ENCODE measurements around the gene NACC2.

NACC2 gene

GRCh38 chr9:136055715-136056545 is 39.2 kb downstream of the NACC2 start:
- no peak for DNase-seq (ENCODE audit: low spot score)

DNA sequence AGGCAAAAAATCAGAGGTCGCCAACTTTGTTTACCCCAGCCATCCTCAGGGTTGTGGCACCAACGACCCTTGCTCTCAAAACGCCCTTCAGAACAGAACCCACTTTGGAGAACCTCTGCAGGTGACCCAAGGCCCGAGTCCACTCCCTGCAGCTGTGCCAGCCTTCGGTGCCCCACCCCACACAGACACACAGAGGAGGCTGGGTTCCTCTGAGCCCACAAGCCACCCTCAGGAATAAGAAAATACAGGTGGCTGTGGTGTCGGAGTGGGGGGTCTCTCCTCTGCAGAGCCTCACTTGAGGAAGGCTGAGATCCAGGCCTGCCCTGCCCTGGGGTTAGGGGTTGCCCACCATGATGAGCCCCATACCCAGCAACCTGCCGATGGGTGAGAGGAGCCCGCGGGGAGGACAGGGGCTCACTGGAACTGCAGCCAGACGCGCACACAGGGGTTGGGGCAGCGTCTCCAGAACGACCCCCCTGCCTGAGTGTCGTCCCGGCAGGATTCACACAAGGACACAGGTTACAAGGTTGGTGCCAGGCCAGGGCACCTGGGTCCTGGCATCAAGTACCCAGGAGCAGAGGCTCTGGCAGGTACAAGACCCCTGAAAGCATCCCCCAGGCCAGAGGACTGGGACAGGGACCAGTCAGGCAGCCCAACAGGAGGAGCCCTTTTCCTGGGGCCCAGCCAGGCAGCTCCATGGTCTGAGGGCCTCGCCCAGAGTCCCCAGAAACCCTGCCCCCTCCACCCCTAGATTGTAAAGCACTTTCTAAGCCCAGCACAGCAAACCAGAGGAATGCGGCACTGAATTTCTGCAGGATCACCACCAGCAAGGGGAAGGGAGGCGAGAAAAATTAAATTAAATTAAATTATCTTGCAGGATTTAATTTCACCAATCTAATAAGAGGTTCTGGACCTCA is 40.0 kb downstream of the NACC2 start:
- DNase-seq (ENCODE audit: low spot score), result no peak

DNA sequence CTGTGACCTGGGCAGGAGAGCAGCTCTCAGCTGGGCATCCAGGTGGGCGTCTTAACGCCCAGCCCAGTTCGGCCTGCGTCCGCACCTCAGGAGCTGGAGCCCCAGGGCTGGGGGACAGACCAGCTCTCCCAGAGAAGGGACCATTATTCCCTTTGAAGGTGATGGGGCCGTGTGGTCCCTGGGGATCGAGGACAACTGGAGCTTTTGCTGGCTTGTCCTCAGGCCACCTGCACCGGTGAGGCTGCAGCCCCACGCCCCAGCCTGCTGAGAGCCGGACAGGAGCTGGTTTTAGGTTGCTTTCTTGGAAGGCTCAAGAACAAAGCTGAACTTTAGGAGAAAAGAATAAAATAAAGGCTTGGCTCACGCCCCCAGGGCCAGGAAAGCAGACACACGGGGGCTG is 40.9 kb downstream of the NACC2 start:
- no peak for DNase-seq (ENCODE audit: low spot score)

DNA sequence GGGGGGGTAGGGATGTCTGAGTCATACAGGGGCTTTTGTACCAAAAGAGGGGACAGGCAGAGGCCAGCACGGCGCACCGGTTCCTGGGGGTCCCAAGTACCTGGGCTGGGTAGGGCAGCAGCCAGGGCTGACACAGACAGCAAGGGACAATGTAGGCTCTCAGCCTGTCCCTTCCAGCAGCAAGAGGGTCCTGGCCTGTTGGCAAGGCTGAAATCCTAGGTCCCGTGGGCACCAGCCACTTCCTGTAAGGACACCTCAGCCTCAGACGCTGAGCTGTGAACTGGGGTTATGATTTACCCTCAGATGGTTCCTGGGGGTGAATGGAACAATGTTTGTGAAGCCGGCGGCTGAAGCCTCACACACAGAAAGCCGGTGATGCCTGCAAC is 41.3 kb downstream of the NACC2 start:
- DNase-seq (ENCODE audit: low spot score), result no peak

GRCh38 chr9:136052991-136053756 is 41.9 kb downstream of the NACC2 start:
- DNase-seq (ENCODE audit: low spot score), result no peak

- DNase-seq (ENCODE audit: low spot score), result peak; percentile 55
Observed at GRCh38 chr9:136052472-136052880, 42.6 kb downstream of the NACC2 start.

DNA sequence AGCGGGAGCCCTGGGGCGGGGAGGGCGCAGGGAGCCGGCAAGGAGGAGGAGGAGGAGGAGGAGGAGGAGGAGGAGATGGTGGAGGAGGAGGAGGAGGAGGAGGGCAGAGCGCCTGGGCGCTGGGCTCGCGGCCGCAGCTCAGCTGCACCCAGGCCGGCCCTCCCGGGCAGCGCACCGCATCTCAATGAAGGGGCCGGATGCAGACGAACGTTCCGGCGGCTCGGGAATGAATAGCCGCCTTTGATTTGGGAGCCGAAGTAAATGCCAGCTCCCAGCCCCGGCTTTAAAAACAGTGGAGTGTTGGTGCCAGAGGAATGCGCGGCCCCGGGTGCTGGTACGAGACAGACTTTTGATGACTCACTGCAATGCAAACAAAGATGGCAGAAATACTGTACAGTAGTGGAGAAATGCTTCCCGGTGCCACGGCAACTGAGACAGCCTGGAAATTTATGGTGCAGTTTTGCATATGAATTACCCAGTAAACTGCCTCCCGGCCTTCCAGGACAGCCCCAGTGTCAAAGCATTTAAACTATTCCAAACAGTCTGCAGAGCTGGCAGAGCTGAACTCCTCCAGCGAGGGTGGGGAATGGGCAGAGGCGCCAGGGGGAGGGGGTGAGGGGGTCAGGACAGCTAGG is 43.1 kb downstream of the NACC2 start:
- DNase-seq (ENCODE audit: low spot score), result peak; percentile 95

DNA sequence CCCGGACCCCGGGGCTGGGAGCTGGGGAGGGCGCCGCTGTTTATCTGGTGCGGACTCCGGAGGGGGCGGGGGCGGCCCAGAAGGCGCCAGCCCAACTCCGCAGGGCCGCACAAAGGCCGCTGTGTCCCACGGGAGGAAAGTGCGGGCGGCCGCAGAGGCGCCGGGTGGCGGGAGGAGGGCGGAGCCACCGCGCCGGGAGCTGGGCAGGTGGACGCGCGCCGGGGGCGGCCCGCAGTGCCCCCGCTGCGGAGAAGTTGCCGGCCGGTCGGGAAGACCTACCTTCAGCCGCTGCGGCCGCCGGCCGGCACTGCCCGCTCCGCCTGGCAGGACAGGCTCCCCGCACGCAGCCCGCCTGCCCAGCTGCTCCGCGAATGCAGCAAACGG is 43.6 kb downstream of the NACC2 start:
- DNase-seq (ENCODE audit: low spot score), result peak; percentile 50

DNA sequence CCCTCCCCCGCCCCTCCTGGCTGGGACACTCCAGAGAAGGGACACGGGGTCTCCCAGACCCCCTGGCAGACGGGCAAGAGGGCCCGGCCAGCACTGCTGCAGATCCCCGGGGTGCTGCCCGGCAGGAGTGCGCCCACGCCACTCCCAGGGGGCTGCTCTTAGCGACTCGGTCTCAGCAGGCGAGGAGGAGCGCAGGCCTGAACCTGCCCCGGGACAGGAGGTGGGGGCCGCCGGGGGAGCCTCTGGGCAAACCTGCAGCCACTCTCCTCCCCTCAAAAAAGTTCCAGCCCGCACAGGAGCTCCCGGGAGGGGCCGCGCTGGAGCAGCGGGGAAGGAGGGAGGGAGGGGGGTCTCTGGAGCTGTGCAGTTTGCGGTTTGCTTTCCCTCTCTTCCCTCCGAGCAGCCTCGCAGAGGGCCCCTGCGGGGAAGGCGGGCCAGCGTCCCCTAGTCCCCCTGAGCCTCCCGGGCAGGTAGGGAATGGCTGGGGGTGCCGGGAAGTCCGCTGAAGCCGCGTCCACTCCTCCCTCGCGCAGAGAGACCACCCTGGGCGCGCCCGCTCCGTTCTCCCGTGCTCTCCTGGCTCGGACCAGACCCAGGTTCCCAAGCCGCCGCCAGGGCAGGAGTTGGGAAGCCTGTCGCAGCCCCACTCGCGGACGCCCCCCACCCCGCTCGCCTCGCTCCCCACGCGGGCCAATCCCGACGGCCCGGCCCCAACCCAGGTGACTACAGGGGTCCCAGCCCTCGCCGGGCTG is 44.2 kb downstream of the NACC2 start:
- DNase-seq (ENCODE audit: low spot score), result no peak

GRCh38 chr9:136050266-136050700 is 44.8 kb downstream of the NACC2 start:
- no peak for DNase-seq (ENCODE audit: low spot score)

GRCh38 chr9:136049491-136050265 is 45.4 kb downstream of the NACC2 start:
- no peak for DNase-seq (ENCODE audit: low spot score)

DNA sequence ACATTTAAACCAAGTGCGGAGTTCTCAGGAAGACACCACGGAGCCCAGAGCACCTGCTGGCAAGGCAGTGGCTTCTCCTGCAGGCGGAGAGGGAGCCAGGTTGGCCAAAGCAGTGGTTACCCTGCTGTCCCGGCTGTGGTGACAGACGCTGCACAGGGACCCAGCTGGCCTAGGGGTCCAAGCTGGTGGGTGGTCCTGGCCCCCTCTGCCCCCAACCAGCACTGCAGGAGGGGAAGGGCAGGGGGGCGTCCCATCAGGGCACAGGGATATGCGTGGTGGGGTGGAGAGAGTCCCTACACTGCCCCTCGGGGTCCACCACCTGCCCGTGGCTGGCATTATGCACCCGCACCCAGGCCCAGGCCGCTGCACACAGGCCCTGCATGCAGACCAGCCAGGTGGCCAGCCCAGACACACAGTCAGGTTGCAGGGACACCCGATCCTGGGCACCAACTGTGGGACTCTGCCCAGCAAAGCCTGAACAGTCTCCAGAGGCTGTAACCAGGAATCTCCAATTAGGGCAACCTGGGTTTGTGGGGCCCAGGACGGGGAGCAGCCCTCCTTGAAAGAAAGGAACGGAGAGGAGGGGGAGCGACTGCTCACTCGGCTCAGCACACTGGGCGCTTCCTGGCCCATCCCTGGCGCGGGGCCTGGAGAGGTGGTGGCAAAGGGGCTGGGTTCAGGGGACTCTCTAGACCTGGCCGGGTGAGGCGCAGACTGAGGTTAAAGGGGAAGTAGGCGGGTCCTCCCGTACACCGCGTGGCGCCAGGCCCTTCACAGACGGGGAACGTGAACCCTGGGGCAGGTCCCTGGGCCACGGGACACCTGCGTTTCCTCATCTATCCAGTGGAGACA is 46.3 kb downstream of the NACC2 start:
- DNase-seq (ENCODE audit: low spot score), result no peak

DNA sequence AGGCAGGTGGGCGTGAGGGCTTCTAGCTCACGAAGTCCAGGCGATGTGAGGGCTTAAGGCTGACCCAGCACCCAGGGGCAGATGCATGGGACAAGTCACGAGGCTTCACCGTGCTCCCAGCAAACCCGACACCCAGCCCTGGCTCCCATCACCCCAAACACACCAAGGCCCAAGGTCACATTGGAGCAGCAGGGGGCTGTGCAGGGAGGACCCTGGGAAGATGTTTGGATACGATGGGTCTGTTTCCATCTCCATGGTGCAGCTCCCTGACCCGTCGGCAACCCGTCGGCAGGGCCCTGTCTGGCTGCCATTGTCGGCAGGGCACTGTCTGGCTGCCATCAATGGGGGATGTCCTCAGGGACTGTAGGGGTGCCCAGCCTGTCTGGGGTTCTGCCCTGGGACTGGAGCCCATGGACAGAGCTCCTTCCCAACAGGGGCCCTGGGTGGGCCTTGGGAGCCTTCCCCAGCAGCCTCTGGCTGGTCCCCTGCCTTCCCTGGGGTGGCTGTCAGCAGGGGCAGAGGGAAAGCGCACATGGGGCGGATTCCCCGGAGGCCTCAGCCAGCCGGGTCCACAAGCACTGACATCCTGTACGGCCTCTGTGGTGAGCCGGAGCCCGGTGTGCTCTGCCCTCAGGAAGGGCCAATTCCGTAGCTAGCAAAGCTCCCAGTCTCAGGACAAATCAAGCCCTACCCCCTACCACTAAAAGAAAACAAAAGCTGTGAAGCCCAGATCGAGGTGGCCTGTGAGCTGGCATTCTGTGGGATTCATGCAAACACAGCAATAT is 47.1 kb downstream of the NACC2 start:
- no peak for DNase-seq (ENCODE audit: low spot score)

DNA sequence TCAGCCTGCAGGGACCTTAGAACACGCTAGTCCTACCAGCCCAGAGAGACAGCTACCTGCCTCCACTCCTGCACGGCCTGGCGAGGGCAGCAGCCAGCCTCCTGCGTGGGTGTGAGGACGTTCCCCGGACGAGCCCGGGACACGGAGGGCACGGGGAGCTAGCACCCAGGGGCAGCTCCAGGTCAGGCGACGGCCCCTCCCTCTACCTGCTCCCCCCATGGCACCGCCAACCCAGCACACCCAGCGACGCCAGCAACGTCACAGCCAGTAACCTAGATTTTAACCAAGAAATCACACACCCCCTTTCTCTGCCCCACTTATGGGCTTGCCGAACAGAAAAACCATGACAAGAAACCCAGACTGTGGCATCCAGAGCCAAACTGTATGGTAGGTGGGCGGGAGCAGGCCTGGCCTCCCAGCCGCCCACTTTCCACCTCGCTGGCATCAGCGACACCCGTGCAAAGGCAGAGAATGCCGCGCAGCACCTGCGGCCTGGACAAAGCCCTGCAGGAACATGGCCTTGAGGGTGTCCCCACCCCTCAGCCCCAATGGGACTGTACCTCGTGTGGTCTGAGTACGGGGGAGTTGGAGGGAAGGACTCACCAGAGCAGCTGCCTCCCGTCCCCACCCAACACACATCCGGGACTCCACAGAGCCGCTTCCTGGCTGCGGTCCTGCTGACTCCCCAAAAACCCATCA is 47.9 kb downstream of the NACC2 start:
- DNase-seq (ENCODE audit: low spot score), result no peak

DNA sequence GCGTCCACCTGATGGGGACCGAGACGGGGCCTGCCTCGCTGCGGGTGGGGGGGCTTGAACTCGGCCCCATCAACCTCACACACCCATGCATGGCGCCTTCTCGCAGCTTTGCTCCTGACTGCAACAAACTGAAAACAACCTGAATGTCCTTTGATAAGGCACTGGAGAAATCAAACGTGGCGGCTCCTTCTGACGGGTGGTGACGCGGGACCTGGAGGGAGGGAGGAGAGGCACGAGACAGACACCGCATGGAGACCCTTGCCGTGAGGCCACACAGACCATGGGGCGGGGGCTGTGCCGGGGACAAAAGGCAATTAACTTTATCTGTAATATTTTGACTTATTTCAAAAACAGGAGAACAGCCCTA is 48.6 kb downstream of the NACC2 start:
- DNase-seq (ENCODE audit: low spot score), result no peak

DNA sequence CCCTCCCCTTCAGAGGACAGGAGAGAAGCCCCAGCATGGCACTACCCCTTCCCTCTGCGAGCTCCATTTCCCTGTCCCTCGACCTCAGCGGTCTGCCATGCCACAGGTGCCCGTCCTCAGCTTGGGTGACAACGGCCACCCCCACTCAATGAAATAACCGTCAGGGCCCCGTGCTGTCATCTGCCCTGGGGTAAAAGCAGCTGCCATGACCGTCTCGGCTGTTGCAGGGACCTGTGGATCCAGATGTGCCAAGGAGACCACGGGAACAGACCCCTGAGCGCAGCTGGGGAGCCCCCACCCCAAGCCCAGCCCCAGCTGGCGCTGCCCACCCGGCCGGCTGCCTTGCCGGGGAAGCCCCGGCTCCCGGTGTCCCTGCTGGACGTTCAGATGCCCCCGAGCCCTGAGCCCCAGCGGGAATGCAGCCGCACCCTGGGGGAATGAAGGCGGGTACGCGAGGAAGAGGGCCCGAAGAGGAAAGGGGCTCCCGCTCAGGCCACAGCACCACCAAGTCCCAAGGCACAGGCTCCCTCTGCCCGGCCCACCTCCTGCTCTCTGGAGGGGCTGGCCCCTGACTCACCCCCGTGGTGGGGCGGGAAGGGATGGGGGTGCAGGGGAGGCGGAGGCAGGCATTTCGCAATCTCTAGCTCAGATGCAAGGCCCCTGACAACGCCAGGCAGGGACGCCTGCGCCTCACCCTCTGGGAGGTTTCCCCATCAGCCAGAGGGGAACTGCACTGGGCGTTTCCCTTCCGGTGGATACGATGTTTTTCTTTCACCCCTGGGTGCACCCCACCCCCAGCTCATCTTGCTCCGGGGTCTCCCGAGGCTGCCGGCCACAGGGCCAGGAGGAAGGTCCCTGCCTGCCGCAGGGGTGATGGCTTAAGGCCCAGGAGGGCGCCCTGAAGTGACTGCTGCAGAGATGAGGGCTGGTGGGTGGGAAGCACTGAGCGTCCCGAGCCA is 49.2 kb downstream of the NACC2 start:
- no peak for DNase-seq (ENCODE audit: low spot score)
